M059J (cell line): ENCODE results near the gene ADSL. TPM values are rescaled to one million over a fixed set of nuclear protein-coding genes. Genes with fewer than 3 reads are reported as not detected.
"Not testable (repeated sequence)": the region's sequence is repeated elsewhere in the genome, so short reads cannot be mapped to it uniquely, and the experiment has no call there.

ENCODE experiments used
- DNase-seq: peaks from one replicate; pipeline ENCODE4 v3.0.0-alpha.2; 2012; ENCODE audit warnings: low read depth
- total RNA-seq: library from RNA; depleted of rRNA; stranded (reverse); fragments of >200 nt; shearing (Covaris generic); gene quantifications from 2 replicates; pipeline ENCODE4 v1.2.3, GENCODE V29; 2014; rRNA removed

The ADSL gene
- 84.8 and 130 TPM in 2 replicates for total RNA-seq

DNA sequence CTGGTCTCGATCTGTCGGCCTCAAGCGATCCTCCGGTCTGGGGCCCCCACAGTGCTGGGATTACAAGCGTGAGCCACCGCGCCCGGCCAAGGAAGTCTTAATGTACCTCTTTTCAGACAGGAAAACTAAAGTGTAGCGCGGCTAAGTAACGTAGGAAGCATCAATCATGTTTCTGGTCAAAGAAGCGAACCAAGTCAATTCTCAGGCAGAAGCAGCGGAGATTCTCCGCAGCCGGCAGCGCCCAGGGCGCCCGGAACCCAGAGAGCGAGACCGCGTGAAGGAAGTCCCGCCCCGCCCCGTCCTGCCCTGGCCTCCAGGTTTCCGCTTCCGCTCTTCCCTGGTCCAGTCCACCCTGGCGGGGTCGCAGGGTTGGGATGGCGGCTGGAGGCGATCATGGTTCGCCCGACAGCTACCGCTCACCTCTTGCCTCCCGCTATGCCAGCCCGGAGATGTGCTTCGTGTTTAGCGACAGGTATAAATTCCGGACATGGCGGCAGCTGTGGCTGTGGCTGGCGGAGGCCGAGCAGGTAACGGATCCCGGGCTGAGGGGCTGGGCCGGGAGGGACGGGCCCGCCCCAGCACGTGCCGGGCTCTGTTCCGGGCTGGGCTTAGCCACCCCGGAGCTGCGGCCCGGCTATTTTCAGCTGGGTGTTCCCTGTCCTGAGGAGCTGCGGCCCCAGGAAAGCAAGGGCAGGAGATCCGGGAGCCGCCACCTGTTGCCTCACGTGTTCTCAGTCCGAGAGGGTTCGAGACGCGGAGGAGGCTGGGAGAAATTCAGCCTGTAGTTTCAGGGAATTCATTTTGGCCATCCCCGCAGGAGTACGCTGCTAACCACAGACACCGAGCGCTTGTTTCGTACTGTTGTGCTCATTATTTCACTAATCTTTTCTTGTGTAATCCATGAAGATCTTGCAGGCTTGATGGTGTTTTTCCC lies at the start of gene ADSL:
ADSL (plus strand) TSS at position 316 of the 934 bp plus-strand sequence; CDS start at position 375, 59 bp downstream.
- DNase-seq: peak; percentile 82

DNA sequence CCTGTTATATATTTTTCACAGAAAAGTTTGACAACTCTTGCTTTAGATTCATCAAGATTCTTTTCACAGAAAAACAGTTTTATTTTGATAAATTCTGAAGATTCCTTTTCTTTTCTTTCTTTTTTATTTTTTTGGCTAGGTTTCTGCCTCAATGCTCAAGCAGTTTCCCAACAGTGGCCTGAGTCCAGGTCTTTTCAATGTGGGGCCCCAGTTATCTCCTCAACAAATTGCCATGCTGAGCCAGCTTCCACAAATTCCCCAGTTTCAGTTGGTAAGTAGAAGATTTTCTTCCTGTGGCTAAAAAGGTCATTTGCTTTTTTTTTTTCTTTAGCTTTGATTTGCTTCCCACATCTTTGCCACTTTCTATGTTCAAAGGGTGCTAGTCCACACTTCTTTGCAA lies 46.0 kb upstream of the ADSL start:
- no peak for DNase-seq

DNA sequence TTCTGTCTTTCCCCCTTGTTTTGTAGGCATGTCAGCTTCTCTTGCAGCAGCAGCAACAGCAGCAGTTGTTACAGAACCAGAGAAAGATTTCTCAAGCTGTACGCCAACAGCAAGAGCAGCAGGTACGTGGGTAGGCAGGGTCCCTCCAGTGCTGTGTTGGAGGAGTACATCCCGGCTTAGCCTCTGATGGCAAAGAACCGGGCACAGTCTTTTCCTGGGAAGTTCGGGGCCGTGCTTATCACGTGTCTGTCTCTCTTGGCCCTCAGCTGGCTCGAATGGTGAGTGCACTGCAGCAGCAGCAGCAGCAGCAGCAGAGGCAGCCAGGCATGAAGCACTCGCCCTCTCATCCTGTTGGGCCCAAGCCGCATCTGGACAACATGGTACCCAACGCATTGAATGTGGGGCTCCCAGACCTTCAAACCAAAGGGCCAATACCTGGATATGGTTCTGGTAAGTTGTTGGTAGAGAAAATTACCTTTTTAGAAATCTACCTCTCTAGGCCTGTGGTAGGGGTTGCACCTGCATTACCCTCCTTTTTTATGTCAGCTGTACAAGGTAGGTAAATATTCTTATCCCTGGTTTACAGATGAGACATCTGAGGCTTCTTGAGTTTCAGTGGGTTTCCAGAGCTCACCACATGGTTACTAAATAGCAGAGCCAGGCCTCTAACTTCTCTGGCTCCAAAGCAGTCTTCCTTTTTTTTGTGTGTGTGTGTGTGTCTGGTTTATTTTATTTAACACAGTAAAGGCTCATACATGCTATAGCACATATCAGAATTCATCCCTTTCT lies 45.2 kb upstream of the ADSL start:
- DNase-seq: no peak

GRCh38 chr22:40302149-40302548 lies 44.2 kb upstream of the ADSL start:
- DNase-seq: no peak

DNA sequence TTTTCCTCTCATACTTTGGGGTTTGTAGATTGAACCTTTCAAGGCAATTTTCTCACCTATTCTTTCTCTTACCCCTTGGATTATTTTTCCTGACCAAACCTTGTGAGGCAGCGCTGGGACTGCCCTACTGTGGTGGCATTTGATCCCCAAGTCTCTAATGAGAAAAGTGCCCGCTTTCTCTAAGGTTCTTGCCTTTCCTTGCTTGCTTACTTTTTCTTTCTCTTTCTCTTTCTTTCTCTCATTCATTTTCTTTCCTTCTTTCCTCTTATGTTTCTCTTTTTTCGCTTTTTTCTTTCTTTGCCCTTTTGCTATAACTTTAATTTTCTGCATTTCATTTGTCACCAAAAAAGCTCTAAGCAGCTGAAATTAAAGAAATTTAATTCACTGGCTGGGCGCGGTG lies 40.7 kb upstream of the ADSL start:
- DNase-seq: no peak

DNA sequence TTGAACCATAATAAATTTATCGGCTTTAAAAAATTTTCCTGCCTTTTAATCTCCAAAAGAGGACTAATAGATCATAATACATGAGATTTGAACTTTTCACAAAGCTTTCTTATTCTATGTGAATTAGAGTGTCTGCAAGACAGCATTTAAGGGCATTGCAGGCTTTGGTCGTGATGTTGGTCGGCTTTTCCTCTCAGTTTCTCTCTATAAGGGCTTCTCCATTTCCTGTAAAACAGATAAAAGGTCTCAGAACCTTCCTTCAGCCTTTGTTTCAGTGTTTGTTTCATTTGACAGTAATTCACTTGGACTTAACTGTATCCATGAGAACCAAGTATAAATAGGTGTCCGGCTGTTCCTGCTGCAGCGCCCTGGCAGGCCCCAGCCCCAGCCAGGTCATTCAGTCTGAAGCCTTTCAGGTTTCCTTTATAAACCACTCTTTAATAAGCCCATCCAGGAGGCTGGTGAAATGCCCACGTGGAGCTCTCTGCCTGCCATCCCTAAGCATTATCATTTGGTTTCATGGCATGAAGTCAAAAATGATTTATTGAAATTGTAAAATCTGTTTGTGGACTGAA lies 37.2 kb upstream of the ADSL start:
- DNase-seq: no peak

DNA sequence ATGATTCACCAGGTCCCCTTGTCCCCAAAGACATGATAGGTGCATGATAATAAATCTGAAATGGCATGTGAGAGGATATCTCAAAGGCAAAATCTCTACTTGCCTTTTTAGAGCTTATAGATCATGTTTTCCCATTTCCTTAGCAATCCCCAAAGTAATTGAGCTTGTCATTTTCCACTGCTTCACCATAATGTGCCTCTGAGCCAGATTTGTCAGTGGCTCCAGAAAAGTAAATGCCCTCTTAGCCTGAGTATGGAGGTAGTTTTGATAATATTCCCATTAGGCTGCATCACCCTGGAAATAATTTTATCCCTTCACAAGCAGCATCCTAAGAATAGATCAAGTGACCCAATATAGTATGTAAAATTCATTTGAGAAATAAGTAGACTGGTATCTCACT lies 36.7 kb upstream of the ADSL start:
- DNase-seq: no peak

- peak; percentile 23 for DNase-seq
Measured at GRCh38 chr22:40310081-40310767, 36.1 kb upstream of the ADSL start.

DNA sequence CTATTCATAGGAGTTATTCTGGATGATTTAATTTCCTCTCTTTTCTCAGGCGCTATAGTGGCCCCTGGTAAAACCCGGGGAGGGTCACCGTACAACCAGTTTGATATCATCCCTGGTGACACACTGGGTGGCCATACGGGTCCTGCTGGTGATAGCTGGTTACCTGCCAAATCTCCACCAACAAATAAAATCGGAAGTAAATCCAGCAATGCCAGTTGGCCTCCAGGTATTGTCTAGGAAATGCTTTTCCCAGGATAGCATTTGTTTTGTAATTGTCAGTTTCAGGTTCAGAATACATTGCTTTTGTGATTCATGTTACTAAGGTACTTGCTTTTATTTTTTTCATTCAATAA lies 35.6 kb upstream of the ADSL start:
- DNase-seq: no peak

DNA sequence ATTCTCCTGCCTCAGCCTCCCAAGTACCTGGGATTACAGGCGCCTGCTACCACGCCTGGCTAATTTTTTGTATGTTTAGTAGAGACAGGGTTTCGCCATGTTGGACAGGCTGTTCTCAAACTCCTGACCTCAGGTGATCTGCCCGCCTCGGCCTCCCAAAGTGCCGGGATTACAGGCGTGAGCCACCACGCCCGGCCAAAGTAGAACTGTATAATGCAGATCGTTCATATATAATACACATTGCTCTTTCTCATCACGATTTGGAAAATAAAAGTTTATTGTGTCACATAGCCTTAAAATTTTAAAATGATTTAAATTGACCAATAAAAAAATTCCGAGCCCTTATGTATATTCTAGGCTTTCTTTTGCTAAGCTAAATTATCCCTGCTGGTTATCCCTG lies 34.7 kb upstream of the ADSL start:
- DNase-seq: not testable (repeated sequence)

DNA sequence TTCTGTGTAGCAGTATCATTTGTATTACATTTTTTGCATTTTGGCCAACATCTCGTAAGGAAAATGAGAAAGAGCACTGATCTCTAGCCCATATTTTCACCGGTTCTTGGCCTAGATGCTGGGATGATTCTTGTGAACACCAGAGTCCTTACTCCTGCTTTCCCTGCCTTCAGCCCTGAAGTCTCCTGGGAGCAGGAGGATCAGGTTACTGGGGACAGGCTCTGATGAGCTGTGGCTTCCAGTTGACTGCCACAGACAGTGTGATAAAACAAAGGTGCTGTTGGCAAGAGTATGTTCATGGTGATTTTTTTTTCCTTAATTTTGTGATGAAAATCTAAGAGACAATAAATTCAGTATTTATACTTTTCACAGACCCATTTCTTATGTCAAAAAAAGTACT lies 34.2 kb upstream of the ADSL start:
- no peak for DNase-seq

DNA sequence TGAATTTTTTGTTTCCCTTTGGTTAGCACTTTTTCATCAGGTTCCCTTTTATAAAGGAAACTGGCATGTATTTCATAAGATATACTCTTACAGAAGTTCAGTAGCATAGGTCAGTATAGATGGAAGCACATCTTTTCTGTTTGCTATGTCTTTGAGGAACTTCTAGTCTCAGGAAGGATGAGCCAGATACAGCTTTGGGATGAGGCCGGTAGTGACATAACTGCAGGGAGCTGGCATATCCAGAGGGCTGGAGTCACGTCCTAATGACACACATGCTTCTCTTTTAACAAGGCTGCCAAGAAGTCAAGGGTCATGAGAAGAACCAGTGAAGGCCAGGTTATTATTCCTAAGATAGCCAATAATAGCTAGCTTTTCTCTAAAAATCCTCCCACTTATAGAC lies 33.3 kb upstream of the ADSL start:
- DNase-seq: no peak

DNA sequence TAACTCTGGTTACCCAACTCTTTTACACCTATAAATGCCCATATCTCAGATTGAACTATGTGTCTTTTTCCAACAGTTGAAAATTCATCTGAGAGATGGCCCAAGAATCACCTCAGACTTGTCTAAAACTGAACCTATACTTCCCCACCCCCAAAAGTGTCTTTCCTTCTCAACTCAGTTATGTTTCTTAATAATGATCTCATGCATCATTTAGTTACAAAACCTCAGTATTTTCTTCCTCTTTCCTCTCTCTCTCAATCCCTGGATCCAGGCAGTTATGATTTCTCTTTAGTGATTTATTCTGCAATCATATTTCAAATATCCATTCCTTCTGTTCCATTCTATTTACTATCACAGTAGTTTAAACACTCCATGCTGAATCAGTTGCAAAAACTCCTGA lies 32.3 kb upstream of the ADSL start:
- no peak for DNase-seq

- DNase-seq: no peak
Measured at GRCh38 chr22:40320687-40321086, 25.6 kb upstream of the ADSL start.

DNA sequence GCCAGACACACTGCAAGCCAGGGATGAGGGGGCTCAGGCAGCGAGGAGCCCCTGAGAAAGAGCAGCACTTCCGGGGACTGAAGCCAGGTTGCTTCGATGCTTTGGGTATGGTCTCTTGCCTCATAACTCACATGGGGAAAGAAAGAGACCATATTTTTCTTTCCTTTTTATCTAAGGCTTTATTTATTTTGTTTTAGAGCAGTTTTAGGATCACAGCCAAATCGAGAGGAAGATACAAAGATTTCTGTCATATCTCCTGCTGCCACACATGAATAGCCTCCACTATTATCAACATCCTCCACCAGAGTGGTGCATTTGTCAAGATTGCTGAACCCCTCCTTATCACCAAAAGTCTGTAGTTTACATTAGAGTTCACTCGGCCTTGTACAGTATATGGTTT lies 24.3 kb upstream of the ADSL start:
- DNase-seq: no peak

DNA sequence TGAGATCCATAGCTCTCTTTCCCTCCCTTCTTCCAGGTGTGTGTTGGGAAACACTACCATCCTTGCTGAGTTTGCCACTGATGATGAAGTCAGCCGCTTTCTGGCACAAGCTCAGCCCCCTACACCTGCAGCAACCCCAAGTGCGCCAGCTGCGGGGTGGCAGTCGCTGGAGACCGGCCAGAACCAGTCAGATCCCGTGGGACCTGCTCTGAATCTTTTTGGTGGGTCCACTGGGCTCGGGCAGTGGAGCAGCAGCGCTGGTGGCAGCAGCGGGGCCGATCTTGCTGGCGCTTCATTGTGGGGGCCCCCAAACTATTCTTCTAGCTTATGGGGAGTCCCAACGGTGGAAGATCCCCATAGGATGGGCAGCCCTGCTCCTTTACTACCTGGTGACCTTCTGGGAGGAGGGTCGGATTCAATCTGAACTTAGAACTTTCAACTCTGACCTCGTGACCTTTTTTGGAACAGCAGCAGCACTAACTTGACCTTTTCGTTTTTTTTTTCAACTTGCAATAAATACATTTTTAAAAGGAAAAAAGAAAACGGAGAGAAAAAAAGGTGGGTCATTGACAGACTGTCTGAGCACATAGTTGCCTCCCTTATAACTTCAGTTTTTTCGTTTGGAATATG lies 23.4 kb upstream of the ADSL start:
- DNase-seq: no peak

DNA sequence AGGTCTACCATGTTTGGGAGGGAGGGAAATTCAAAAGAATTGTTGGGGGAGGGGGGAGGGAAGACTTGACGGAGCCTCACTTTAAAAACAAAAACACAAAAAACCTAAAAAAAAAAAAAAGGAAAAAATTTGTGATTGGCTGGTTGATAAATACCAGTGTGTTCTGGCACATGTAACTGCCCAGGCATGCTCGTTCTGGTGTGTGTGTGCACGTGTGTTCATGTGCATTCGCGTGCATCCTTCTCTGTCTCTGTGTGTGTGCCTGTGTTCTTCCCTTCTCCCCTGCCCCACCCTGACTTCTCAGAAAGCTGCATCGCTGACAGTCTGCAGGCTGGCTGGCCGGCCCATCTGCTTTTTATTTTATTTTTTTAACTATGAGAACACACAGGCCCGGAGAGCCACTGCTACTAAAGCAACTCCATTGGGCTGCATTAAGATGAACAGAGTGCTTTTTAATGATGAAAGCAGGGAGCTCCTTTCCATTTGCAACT lies 22.6 kb upstream of the ADSL start:
- no peak for DNase-seq

- no peak for DNase-seq
Measured at GRCh38 chr22:40324468-40325305, 21.6 kb upstream of the ADSL start.

GRCh38 chr22:40325315-40325714 lies 21.0 kb upstream of the ADSL start:
- DNase-seq: no peak
